Measurements from ENCODE around the gene R3HCC1L.
"Not testable (repeated sequence)": the region's sequence is repeated elsewhere in the genome, so short reads cannot be mapped to it uniquely, and the experiment has no call there.

Gene R3HCC1L

GRCh38 chr10:98227713-98228112 lies 93.3 kb downstream of the R3HCC1L start:
- not testable (repeated sequence) for H3K27me3 ChIP-seq (ENCODE audit: control insufficient read depth, insufficient read depth, low read length); H3K9ac ChIP-seq (ENCODE audit: low read length); H3K36me3 ChIP-seq (ENCODE audit: control insufficient read depth, insufficient read depth, low read length); H3K4me3 ChIP-seq (ENCODE audit: low read depth, low read length); H3K4me1 ChIP-seq (ENCODE audit: control insufficient read depth, insufficient read depth, low read length); H3K27ac ChIP-seq (ENCODE audit: low read depth, low read length)
- peaks cover 11% of the 10 kb centered on the region; the same call in 1 of the 2 replicates for H3K9me3 ChIP-seq (ENCODE audit: control insufficient read depth, insufficient read depth, low read depth, low read length)

GRCh38 chr10:98228266-98228665 lies 93.8 kb downstream of the R3HCC1L start:
- H3K9me3 ChIP-seq (ENCODE audit: control insufficient read depth, insufficient read depth, low read depth, low read length), result peaks cover 11% of the 10 kb centered on the region; the same call in 1 of the 2 replicates
- not testable (repeated sequence) for H3K4me1 ChIP-seq (ENCODE audit: control insufficient read depth, insufficient read depth, low read length); H3K27ac ChIP-seq (ENCODE audit: low read depth, low read length); H3K36me3 ChIP-seq (ENCODE audit: control insufficient read depth, insufficient read depth, low read length); H3K27me3 ChIP-seq (ENCODE audit: control insufficient read depth, insufficient read depth, low read length); H3K9ac ChIP-seq (ENCODE audit: low read length); H3K4me3 ChIP-seq (ENCODE audit: low read depth, low read length)

GRCh38 chr10:98231417-98231816 lies 97.0 kb downstream of the R3HCC1L start:
- Histone ChIP-seq H3K27ac (ENCODE audit: low read depth, low read length) (no peak overlapping the region), H3K4me1 (ENCODE audit: control insufficient read depth, insufficient read depth, low read length) (no peaks in the 10 kb centered on the region), H3K9me3 (ENCODE audit: control insufficient read depth, insufficient read depth, low read depth, low read length) (peaks cover 6% of the 10 kb centered on the region; the same call in 1 of the 2 replicates), H3K4me3 (ENCODE audit: low read depth, low read length) (no peak overlapping the region), H3K36me3 (ENCODE audit: control insufficient read depth, insufficient read depth, low read length) (peaks cover 18% of the 10 kb centered on the region), H3K27me3 (ENCODE audit: control insufficient read depth, insufficient read depth, low read length) (no peaks in the 10 kb centered on the region), H3K9ac (ENCODE audit: low read length) (no peak overlapping the region)

GRCh38 chr10:98235846-98236245 lies 101.4 kb downstream of the R3HCC1L start:
- Histone ChIP-seq H3K9me3 (ENCODE audit: control insufficient read depth, insufficient read depth, low read depth, low read length) (no peaks in the 10 kb centered on the region), H3K4me1 (ENCODE audit: control insufficient read depth, insufficient read depth, low read length) (no peaks in the 10 kb centered on the region), H3K27ac (ENCODE audit: low read depth, low read length) (no peak overlapping the region), H3K27me3 (ENCODE audit: control insufficient read depth, insufficient read depth, low read length) (no peaks in the 10 kb centered on the region), H3K9ac (ENCODE audit: low read length) (no peak overlapping the region), H3K4me3 (ENCODE audit: low read depth, low read length) (no peak overlapping the region), H3K36me3 (ENCODE audit: control insufficient read depth, insufficient read depth, low read length) (peaks cover 34% of the 10 kb centered on the region)

- Histone ChIP-seq H3K9me3 (ENCODE audit: control insufficient read depth, insufficient read depth, low read depth, low read length) (no peaks in the 10 kb centered on the region), H3K36me3 (ENCODE audit: control insufficient read depth, insufficient read depth, low read length) (peaks cover 34% of the 10 kb centered on the region), H3K4me1 (ENCODE audit: control insufficient read depth, insufficient read depth, low read length) (no peaks in the 10 kb centered on the region), H3K27me3 (ENCODE audit: control insufficient read depth, insufficient read depth, low read length) (no peaks in the 10 kb centered on the region), H3K4me3 (ENCODE audit: low read depth, low read length) (no peak overlapping the region), H3K9ac (ENCODE audit: low read length) (no peak overlapping the region), H3K27ac (ENCODE audit: low read depth, low read length) (no peak overlapping the region)
Measured at GRCh38 chr10:98236862-98237261, 102.4 kb downstream of the R3HCC1L start.

- Histone ChIP-seq H3K4me1 (ENCODE audit: control insufficient read depth, insufficient read depth, low read length) (no peaks in the 10 kb centered on the region), H3K9ac (ENCODE audit: low read length) (no peak overlapping the region), H3K4me3 (ENCODE audit: low read depth, low read length) (no peak overlapping the region), H3K27ac (ENCODE audit: low read depth, low read length) (no peak overlapping the region), H3K9me3 (ENCODE audit: control insufficient read depth, insufficient read depth, low read depth, low read length) (no peaks in the 10 kb centered on the region), H3K27me3 (ENCODE audit: control insufficient read depth, insufficient read depth, low read length) (no peaks in the 10 kb centered on the region), H3K36me3 (ENCODE audit: control insufficient read depth, insufficient read depth, low read length) (peaks cover 34% of the 10 kb centered on the region)
Measured at GRCh38 chr10:98238391-98238790, 103.9 kb downstream of the R3HCC1L start.

GRCh38 chr10:98240524-98240923 lies 106.1 kb downstream of the R3HCC1L start:
- Histone ChIP-seq H3K4me1 (ENCODE audit: control insufficient read depth, insufficient read depth, low read length) (no peaks in the 10 kb centered on the region), H3K27me3 (ENCODE audit: control insufficient read depth, insufficient read depth, low read length) (no peaks in the 10 kb centered on the region), H3K9ac (ENCODE audit: low read length) (no peak overlapping the region), H3K27ac (ENCODE audit: low read depth, low read length) (no peak overlapping the region), H3K4me3 (ENCODE audit: low read depth, low read length) (no peak overlapping the region), H3K9me3 (ENCODE audit: control insufficient read depth, insufficient read depth, low read depth, low read length) (no peaks in the 10 kb centered on the region), H3K36me3 (ENCODE audit: control insufficient read depth, insufficient read depth, low read length) (peaks cover 43% of the 10 kb centered on the region)

GRCh38 chr10:98242823-98243222 lies 108.4 kb downstream of the R3HCC1L start:
- Histone ChIP-seq H3K27me3 (ENCODE audit: control insufficient read depth, insufficient read depth, low read length) (no peaks in the 10 kb centered on the region), H3K4me3 (ENCODE audit: low read depth, low read length) (no peak overlapping the region), H3K9me3 (ENCODE audit: control insufficient read depth, insufficient read depth, low read depth, low read length) (no peaks in the 10 kb centered on the region), H3K9ac (ENCODE audit: low read length) (no peak overlapping the region), H3K27ac (ENCODE audit: low read depth, low read length) (no peak overlapping the region), H3K4me1 (ENCODE audit: control insufficient read depth, insufficient read depth, low read length) (no peaks in the 10 kb centered on the region), H3K36me3 (ENCODE audit: control insufficient read depth, insufficient read depth, low read length) (peaks cover 39% of the 10 kb centered on the region)

- H3K36me3 ChIP-seq (ENCODE audit: control insufficient read depth, insufficient read depth, low read length), result peaks cover 48% of the 10 kb centered on the region
- H3K27me3 ChIP-seq (ENCODE audit: control insufficient read depth, insufficient read depth, low read length), result no peaks in the 10 kb centered on the region
- H3K4me1 ChIP-seq (ENCODE audit: control insufficient read depth, insufficient read depth, low read length), result no peaks in the 10 kb centered on the region
- no peak overlapping the region for H3K9ac ChIP-seq (ENCODE audit: low read length)
- no peak overlapping the region for H3K4me3 ChIP-seq (ENCODE audit: low read depth, low read length)
- no peaks in the 10 kb centered on the region for H3K9me3 ChIP-seq (ENCODE audit: control insufficient read depth, insufficient read depth, low read depth, low read length)
- no peak overlapping the region for H3K27ac ChIP-seq (ENCODE audit: low read depth, low read length)
Measured at GRCh38 chr10:98244141-98244540, 109.7 kb downstream of the R3HCC1L start.

- no peaks in the 10 kb centered on the region for H3K27me3 ChIP-seq (ENCODE audit: control insufficient read depth, insufficient read depth, low read length)
- no peak overlapping the region for H3K4me3 ChIP-seq (ENCODE audit: low read depth, low read length)
- no peak overlapping the region for H3K27ac ChIP-seq (ENCODE audit: low read depth, low read length)
- no peaks in the 10 kb centered on the region for H3K4me1 ChIP-seq (ENCODE audit: control insufficient read depth, insufficient read depth, low read length)
- no peaks in the 10 kb centered on the region for H3K9me3 ChIP-seq (ENCODE audit: control insufficient read depth, insufficient read depth, low read depth, low read length)
- H3K9ac ChIP-seq (ENCODE audit: low read length), result no peak overlapping the region
- H3K36me3 ChIP-seq (ENCODE audit: control insufficient read depth, insufficient read depth, low read length), result peaks cover 46% of the 10 kb centered on the region
Measured at GRCh38 chr10:98244586-98244985, 110.1 kb downstream of the R3HCC1L start.

- no peaks in the 10 kb centered on the region for H3K27me3 ChIP-seq (ENCODE audit: control insufficient read depth, insufficient read depth, low read length)
- H3K9me3 ChIP-seq (ENCODE audit: control insufficient read depth, insufficient read depth, low read depth, low read length), result no peaks in the 10 kb centered on the region
- peaks cover 42% of the 10 kb centered on the region for H3K36me3 ChIP-seq (ENCODE audit: control insufficient read depth, insufficient read depth, low read length)
- peaks cover 8% of the 10 kb centered on the region; the same call in 1 of the 2 replicates for H3K4me1 ChIP-seq (ENCODE audit: control insufficient read depth, insufficient read depth, low read length)
- no peak overlapping the region for H3K4me3 ChIP-seq (ENCODE audit: low read depth, low read length)
- H3K27ac ChIP-seq (ENCODE audit: low read depth, low read length), result no peak overlapping the region
- no peak overlapping the region for H3K9ac ChIP-seq (ENCODE audit: low read length)
Measured at GRCh38 chr10:98246911-98247805, 112.7 kb downstream of the R3HCC1L start.
